Mesothelial cell of epicardium (in vitro differentiated cells): ENCODE measurements around the gene WDR70. TPM values are rescaled to one million over a fixed set of nuclear protein-coding genes. Genes with fewer than 3 reads are reported as not detected.

Source experiments
- DNase-seq, 2 experiments: peaks; one replicate each; pipeline ENCODE4 v3.0.0; 2021; ENCODE audit warnings: low spot score in 2 of 2; ENCODE audit not compliant: unreplicated experiment in 2 of 2
- H3K27ac Mint-ChIP-seq: 2 replicates; pipeline ENCODE4 v1.8.0; 2021; ENCODE audit warnings: mixed read lengths
- H3K27me3 Mint-ChIP-seq: 2 replicates; pipeline ENCODE4 v1.8.0; 2021; ENCODE audit warnings: low read depth, mixed read lengths
- H3K36me3 Mint-ChIP-seq: 2 replicates; pipeline ENCODE4 v1.8.0; 2021; ENCODE audit warnings: mixed read lengths
- H3K4me1 Mint-ChIP-seq: 2 replicates; pipeline ENCODE4 v1.8.0; 2021; ENCODE audit warnings: mixed read lengths
- H3K4me3 Mint-ChIP-seq: 2 replicates; pipeline ENCODE4 v1.8.0; 2021; ENCODE audit warnings: mild to moderate bottlenecking, moderate library complexity, mixed read lengths
- H3K9me3 Mint-ChIP-seq: 2 replicates; pipeline ENCODE4 v1.8.0; 2021; ENCODE audit warnings: mixed read lengths
- total RNA-seq: library from RNA; stranded (reverse); gene quantifications from 3 replicates; pipeline ENCODE4 v1.2.1, GENCODE V29; 2021
- TF ChIP-seq, protein P1 (sequence below): fragments of 200-600 bp; sonication (generic); IDR thresholded peaks from one replicate; pipeline ENCODE4 v1.5.0; 2021; ENCODE audit warnings: antibody characterized with exemption; ENCODE audit not compliant: unreplicated experiment

The WDR70 gene
- total RNA-seq, 1 donor from 2014 or later = 47.8 TPM

DNA sequence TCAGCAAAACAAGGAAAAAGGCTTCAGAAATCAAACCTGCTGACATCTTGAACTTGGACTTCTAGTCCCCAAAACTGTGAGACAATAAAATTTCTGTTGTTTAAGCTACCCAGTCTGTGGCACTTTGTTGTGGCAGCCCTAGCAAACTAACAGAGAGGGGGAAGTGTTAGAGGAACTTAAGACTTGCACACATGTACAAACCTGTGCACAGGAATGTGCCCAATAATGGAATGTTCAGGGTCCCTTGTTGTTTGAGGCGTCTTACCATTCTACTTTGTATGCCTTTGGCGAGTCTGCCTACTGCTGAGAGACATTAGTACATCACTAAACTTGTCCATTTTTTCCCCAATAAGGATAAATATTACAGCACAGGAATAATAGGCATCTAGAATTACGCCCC lies 160.3 kb downstream of the WDR70 start:
- no peak overlapping the region for H3K27ac Mint-ChIP-seq
- H3K27me3 Mint-ChIP-seq = no peaks in the 10 kb centered on the region
- peaks cover 4% of the 10 kb centered on the region for H3K36me3 Mint-ChIP-seq
- H3K9me3 Mint-ChIP-seq = peaks cover 2% of the 10 kb centered on the region
- TF ChIP-seq, protein P1, sequence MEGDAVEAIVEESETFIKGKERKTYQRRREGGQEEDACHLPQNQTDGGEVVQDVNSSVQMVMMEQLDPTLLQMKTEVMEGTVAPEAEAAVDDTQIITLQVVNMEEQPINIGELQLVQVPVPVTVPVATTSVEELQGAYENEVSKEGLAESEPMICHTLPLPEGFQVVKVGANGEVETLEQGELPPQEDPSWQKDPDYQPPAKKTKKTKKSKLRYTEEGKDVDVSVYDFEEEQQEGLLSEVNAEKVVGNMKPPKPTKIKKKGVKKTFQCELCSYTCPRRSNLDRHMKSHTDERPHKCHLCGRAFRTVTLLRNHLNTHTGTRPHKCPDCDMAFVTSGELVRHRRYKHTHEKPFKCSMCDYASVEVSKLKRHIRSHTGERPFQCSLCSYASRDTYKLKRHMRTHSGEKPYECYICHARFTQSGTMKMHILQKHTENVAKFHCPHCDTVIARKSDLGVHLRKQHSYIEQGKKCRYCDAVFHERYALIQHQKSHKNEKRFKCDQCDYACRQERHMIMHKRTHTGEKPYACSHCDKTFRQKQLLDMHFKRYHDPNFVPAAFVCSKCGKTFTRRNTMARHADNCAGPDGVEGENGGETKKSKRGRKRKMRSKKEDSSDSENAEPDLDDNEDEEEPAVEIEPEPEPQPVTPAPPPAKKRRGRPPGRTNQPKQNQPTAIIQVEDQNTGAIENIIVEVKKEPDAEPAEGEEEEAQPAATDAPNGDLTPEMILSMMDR = no peak
- H3K4me3 Mint-ChIP-seq = no peak overlapping the region
- no peak for DNase-seq
- peaks cover 8% of the 10 kb centered on the region for H3K4me1 Mint-ChIP-seq

GRCh38 chr5:37543216-37543615 lies 164.1 kb downstream of the WDR70 start:
- Mint-ChIP-seq H3K36me3 (no peaks in the 10 kb centered on the region), H3K4me3 (no peak overlapping the region), H3K9me3 (peaks cover 5% of the 10 kb centered on the region), H3K27me3 (no peaks in the 10 kb centered on the region), H3K4me1 (peaks cover 8% of the 10 kb centered on the region), H3K27ac (no peak overlapping the region)
- no peak for DNase-seq
- TF ChIP-seq, protein P1 = no peak

GRCh38 chr5:37549411-37549810 lies 170.3 kb downstream of the WDR70 start:
- H3K36me3 Mint-ChIP-seq = peaks cover 9% of the 10 kb centered on the region
- H3K4me3 Mint-ChIP-seq = no peak overlapping the region
- H3K27me3 Mint-ChIP-seq = no peaks in the 10 kb centered on the region
- TF ChIP-seq, protein P1 = no peak
- DNase-seq = no peak
- no peak overlapping the region for H3K27ac Mint-ChIP-seq
- peaks cover 17% of the 10 kb centered on the region for H3K9me3 Mint-ChIP-seq
- peaks cover 12% of the 10 kb centered on the region for H3K4me1 Mint-ChIP-seq

GRCh38 chr5:37552161-37552560 lies 173.0 kb downstream of the WDR70 start:
- Mint-ChIP-seq H3K36me3 (peaks cover 10% of the 10 kb centered on the region), H3K4me1 (peaks cover 12% of the 10 kb centered on the region), H3K9me3 (peaks cover 24% of the 10 kb centered on the region), H3K27ac (peak overlapping the region; percentile 45), H3K27me3 (no peaks in the 10 kb centered on the region), H3K4me3 (no peak overlapping the region)
- TF ChIP-seq, protein P1 = no peak
- no peak for DNase-seq

DNA sequence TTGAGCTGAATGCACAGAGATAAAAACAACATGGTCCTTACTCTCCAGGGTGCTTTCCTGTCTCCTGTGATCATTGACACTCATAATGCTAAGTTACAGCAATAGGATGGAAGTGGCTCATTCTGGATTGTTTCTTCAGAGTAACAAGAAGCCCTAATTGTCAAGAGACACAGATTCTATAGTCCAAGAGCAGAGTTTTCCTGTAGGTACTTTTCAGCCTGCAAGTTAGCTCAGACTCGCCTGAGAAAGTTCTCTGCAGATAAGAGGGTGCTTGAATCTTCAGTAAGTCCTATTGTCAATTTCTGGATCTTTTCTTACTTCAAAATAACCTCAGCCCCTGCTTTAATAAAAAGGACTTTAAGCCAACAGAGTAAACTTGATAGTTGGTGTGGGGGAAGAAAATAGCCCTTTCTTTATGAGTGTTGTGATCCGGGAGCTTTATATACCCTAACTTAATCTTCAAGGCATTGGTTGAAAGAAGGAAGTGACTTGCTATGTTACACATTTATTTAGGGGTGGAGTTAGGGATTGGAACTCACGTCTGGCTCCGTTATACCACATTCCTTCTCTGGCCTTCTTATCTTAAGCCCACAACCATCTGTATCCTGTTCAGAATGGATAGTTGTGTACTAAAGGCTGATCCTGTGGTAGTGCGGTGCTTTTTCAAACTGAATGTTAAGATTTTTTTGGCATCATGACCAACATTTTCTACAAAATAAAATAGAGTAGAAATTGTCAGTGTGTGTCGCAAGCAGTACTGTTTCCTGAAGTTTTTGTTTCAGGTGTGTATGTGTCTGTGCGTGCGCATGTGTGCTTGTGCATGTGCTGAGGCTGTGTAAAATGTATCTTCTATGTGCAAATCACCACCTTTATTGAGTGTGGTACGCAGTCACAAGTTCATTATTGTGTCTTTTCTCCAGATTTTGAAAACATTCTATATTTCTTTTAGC lies 173.9 kb downstream of the WDR70 start:
- Mint-ChIP-seq H3K36me3 (peaks cover 10% of the 10 kb centered on the region), H3K4me3 (no peak overlapping the region), H3K9me3 (peaks cover 20% of the 10 kb centered on the region), H3K4me1 (peaks cover 12% of the 10 kb centered on the region), H3K27ac (peak overlapping the region; percentile 56), H3K27me3 (no peaks in the 10 kb centered on the region)
- DNase-seq = no peak
- TF ChIP-seq, protein P1 = no peak
